ENCODE data around the gene SMPD3. TPM values are rescaled to one million over a fixed set of nuclear protein-coding genes. Genes with fewer than 3 reads are reported as not detected.
A peak's percentile ranks its signal among the peaks of the same experiment; 100 is the strongest.

The SMPD3 gene
- total RNA-seq, 8 experiments from 2014 or later = 0.51 to 28.4 (median 20.1) TPM

GRCh38 chr16:68373528-68374245 is 74.6 kb downstream of the SMPD3 start:
- Histone ChIP-seq H3K4me3 (no peak overlapping the region), H3K27ac (no peak overlapping the region), H3K4me1 (replicated peaks in 1 of 2) (peaks cover 0 to 17% of the 10 kb centered on the region in 2 donors)
- ATAC-seq (replicated peaks in 6 of 8) = no peak
- 0 to 100% (median 86%) methylated on average over 1 to 5 of the region's 18 CpGs; no CpG with 5 or more reads in 4 of the 10 experiments for WGBS, 10 experiments
- in situ Hi-C loops (cut with MboI; ENCODE audit: low pct_unique_long_range_greater_than_20kb in 2 of 9, low sequenced_read_pairs in 9 of 9, unreplicated experiment in 9 of 9) = no loop called here

- H3K4me3 ChIP-seq = no peak overlapping the region
- H3K4me1 ChIP-seq (replicated peaks in 1 of 2) = peaks cover 0 to 22% of the 10 kb centered on the region in 2 donors
- no peak for ATAC-seq (replicated peaks in 6 of 8)
- WGBS, 10 experiments = 93% methylated on average over 3 of the region's 8 CpGs; no CpG with 5 or more reads in 9 of the 10 experiments
- H3K27ac ChIP-seq = no peak overlapping the region
- in situ Hi-C loops (cut with MboI; ENCODE audit: low pct_unique_long_range_greater_than_20kb in 2 of 9, low sequenced_read_pairs in 9 of 9, unreplicated experiment in 9 of 9) = no loop called here
Measured at GRCh38 chr16:68372806-68373205, 75.5 kb downstream of the SMPD3 start.

- in situ Hi-C loops (cut with MboI; ENCODE audit: low pct_unique_long_range_greater_than_20kb in 2 of 9, low sequenced_read_pairs in 9 of 9, unreplicated experiment in 9 of 9) = no loop called here
- no peak for ATAC-seq (replicated peaks in 6 of 8)
Measured at GRCh38 chr16:68372381-68372720, 76.0 kb downstream of the SMPD3 start.

GRCh38 chr16:68371706-68372380 is 76.5 kb downstream of the SMPD3 start:
- in situ Hi-C loops (cut with MboI; ENCODE audit: low pct_unique_long_range_greater_than_20kb in 2 of 9, low sequenced_read_pairs in 9 of 9, unreplicated experiment in 9 of 9) = no loop called here
- Histone ChIP-seq H3K4me1 (replicated peaks in 1 of 2) (peaks cover 0 to 23% of the 10 kb centered on the region in 2 donors), H3K4me3 (no peak overlapping the region), H3K27ac (no peak overlapping the region)
- ATAC-seq (replicated peaks in 6 of 8) = no peak
- WGBS, 10 experiments = 58 to 100% (median 94%) methylated on average over 4 to 10 of the region's 40 CpGs; no CpG with 5 or more reads in 7 of the 10 experiments

More at GRCh38 chr16:68372381-68372720, 76.0 kb downstream of the SMPD3 start:
- Histone ChIP-seq H3K27ac (no peak overlapping the region), H3K4me3 (no peak overlapping the region), H3K4me1 (replicated peaks in 1 of 2) (peaks cover 0 to 23% of the 10 kb centered on the region in 2 donors)
- WGBS, 10 experiments = 87 to 100% (median 88%) methylated on average over 2 to 3 of the region's 3 CpGs; no CpG with 5 or more reads in 7 of the 10 experiments

GRCh38 chr16:68371276-68371651 is 77.0 kb downstream of the SMPD3 start:
- 89 to 95% methylated on average over 7 to 11 of the region's 27 CpGs; no CpG with 5 or more reads in 8 of the 10 experiments for WGBS, 10 experiments
- in situ Hi-C loops (cut with MboI; ENCODE audit: low pct_unique_long_range_greater_than_20kb in 2 of 9, low sequenced_read_pairs in 9 of 9, unreplicated experiment in 9 of 9) = no loop called here
- ATAC-seq (replicated peaks in 6 of 8) = no peak

GRCh38 chr16:68370581-68371275 is 77.6 kb downstream of the SMPD3 start:
- H3K27ac ChIP-seq = no peak overlapping the region
- no peak overlapping the region for H3K4me3 ChIP-seq
- 85 to 100% (median 93%) methylated on average over 1 to 13 of the region's 32 CpGs; no CpG with 5 or more reads in 6 of the 10 experiments for WGBS, 10 experiments
- H3K4me1 ChIP-seq (replicated peaks in 1 of 2) = peaks cover 0 to 21% of the 10 kb centered on the region in 2 donors
- ATAC-seq (replicated peaks in 6 of 8) = no peak
- in situ Hi-C loops (cut with MboI; ENCODE audit: low pct_unique_long_range_greater_than_20kb in 2 of 9, low sequenced_read_pairs in 9 of 9, unreplicated experiment in 9 of 9) = no loop called here

More at GRCh38 chr16:68371276-68371651, 77.0 kb downstream of the SMPD3 start:
- Histone ChIP-seq H3K27ac (no peak overlapping the region), H3K4me3 (no peak overlapping the region), H3K4me1 (replicated peaks in 1 of 2) (peaks cover 0 to 23% of the 10 kb centered on the region in 2 donors)

- peak in 2 of 8 experiments; percentile 4 for ATAC-seq (replicated peaks in 6 of 8)
- no peak overlapping the region for H3K4me3 ChIP-seq
- H3K27ac ChIP-seq = no peak overlapping the region
- H3K4me1 ChIP-seq (replicated peaks in 1 of 2) = peaks cover 0 to 14% of the 10 kb centered on the region in 2 donors
- in situ Hi-C loops (cut with MboI; ENCODE audit: low pct_unique_long_range_greater_than_20kb in 2 of 9, low sequenced_read_pairs in 9 of 9, unreplicated experiment in 9 of 9) = no loop called here
- 20 to 94% (median 76%) methylated on average over 1 to 12 of the region's 23 CpGs; no CpG with 5 or more reads in 4 of the 10 experiments for WGBS, 10 experiments
Measured at GRCh38 chr16:68369697-68370580, 78.4 kb downstream of the SMPD3 start.

GRCh38 chr16:68369168-68369567 is 79.1 kb downstream of the SMPD3 start:
- no peak overlapping the region for H3K4me3 ChIP-seq
- no peak for ATAC-seq (replicated peaks in 6 of 8)
- in situ Hi-C loops (cut with MboI; ENCODE audit: low pct_unique_long_range_greater_than_20kb in 2 of 9, low sequenced_read_pairs in 9 of 9, unreplicated experiment in 9 of 9) = no loop called here
- peaks cover 3 to 14% of the 10 kb centered on the region in 2 donors for H3K4me1 ChIP-seq (replicated peaks in 1 of 2)
- whole genome bisulfite sequencing, 10 experiments = 33 to 80% methylated on average over 1 of the region's 4 CpGs; no CpG with 5 or more reads in 8 of the 10 experiments
- no peak overlapping the region for H3K27ac ChIP-seq

- no peak overlapping the region for H3K4me3 ChIP-seq
- in situ Hi-C loops (cut with MboI; ENCODE audit: low pct_unique_long_range_greater_than_20kb in 2 of 9, low sequenced_read_pairs in 9 of 9, unreplicated experiment in 9 of 9) = no loop called here
- 16 to 90% (median 80%) methylated on average over 1 to 6 of the region's 12 CpGs; no CpG with 5 or more reads in 5 of the 10 experiments for WGBS, 10 experiments
- peak in 5 of 8 experiments; percentile 17 to 52 (median 34) for ATAC-seq (replicated peaks in 6 of 8)
- peaks cover 3 to 14% of the 10 kb centered on the region in 2 donors for H3K4me1 ChIP-seq (replicated peaks in 1 of 2)
- no peak overlapping the region for H3K27ac ChIP-seq
Measured at GRCh38 chr16:68368301-68368888, 79.9 kb downstream of the SMPD3 start.

- Histone ChIP-seq H3K4me1 (replicated peaks in 1 of 2) (peaks cover 3 to 14% of the 10 kb centered on the region in 2 donors), H3K27ac (no peak overlapping the region), H3K4me3 (no peak overlapping the region)
- no peak for ATAC-seq (replicated peaks in 6 of 8)
- 20 to 86% (median 81%) methylated on average over 1 to 4 of the region's 14 CpGs; no CpG with 5 or more reads in 6 of the 10 experiments for WGBS, 10 experiments
- in situ Hi-C loops (cut with MboI; ENCODE audit: low pct_unique_long_range_greater_than_20kb in 2 of 9, low sequenced_read_pairs in 9 of 9, unreplicated experiment in 9 of 9) = no loop called here
Measured at GRCh38 chr16:68367891-68368290, 80.4 kb downstream of the SMPD3 start.

- peak in 2 of 8 experiments; percentile 5 to 8 for ATAC-seq (replicated peaks in 6 of 8)
- in situ Hi-C loops (cut with MboI; ENCODE audit: low pct_unique_long_range_greater_than_20kb in 2 of 9, low sequenced_read_pairs in 9 of 9, unreplicated experiment in 9 of 9) = no loop called here
- Histone ChIP-seq H3K27ac (no peak overlapping the region), H3K4me1 (replicated peaks in 1 of 2) (peaks cover 3 to 14% of the 10 kb centered on the region in 2 donors), H3K4me3 (no peak overlapping the region)
- WGBS, 10 experiments = 40 to 100% (median 51%) methylated on average over 1 to 11 of the region's 20 CpGs; no CpG with 5 or more reads in 4 of the 10 experiments
Measured at GRCh38 chr16:68367440-68367839, 80.9 kb downstream of the SMPD3 start.

GRCh38 chr16:68367030-68367429 is 81.3 kb downstream of the SMPD3 start:
- peak; percentile 29 to 74 (median 50) for ATAC-seq (replicated peaks in 6 of 8)
- Histone ChIP-seq H3K4me1 (replicated peaks in 1 of 2) (peaks cover 3 to 14% of the 10 kb centered on the region in 2 donors), H3K27ac (no peak overlapping the region), H3K4me3 (no peak overlapping the region)
- WGBS, 10 experiments = 20 to 100% (median 55%) methylated on average over 1 to 7 of the region's 13 CpGs; no CpG with 5 or more reads in 7 of the 10 experiments
- in situ Hi-C loops (cut with MboI; ENCODE audit: low pct_unique_long_range_greater_than_20kb in 2 of 9, low sequenced_read_pairs in 9 of 9, unreplicated experiment in 9 of 9) = no loop called here

Measured in motor neuron (in vitro differentiated cells).